HG03196 (cell line): ENCODE results near the gene LAMB3.
A peak's percentile ranks its signal among the peaks of the same experiment; 100 is the strongest.
"Not testable (repeated sequence)": the region's sequence is repeated elsewhere in the genome, so short reads cannot be mapped to it uniquely, and the experiment has no call there.

Experiments
- ATAC-seq: cut with Tn5 transposase; IDR thresholded peaks from one replicate; pipeline ENCODE4 v1.9.1; 2021; ENCODE audit not compliant: unreplicated experiment

The LAMB3 gene

GRCh38 chr1:209652121-209652735 lies at the start of gene LAMB3:
Gene LAMB3, minus strand, starts transcription at chr1:209652425. Its CDS starts 1,481 bp downstream, at chr1:209650944.
- no peak for ATAC-seq

GRCh38 chr1:209700686-209701085 lies 48.5 kb upstream of the LAMB3 start:
- not testable (repeated sequence) for ATAC-seq

GRCh38 chr1:209697126-209697525 lies 44.9 kb upstream of the LAMB3 start:
- ATAC-seq = no peak

GRCh38 chr1:209696673-209697072 lies 44.4 kb upstream of the LAMB3 start:
- ATAC-seq = no peak

- ATAC-seq = peak; percentile 71
Observed at GRCh38 chr1:209692745-209693504, 40.7 kb upstream of the LAMB3 start.

GRCh38 chr1:209692296-209692695 lies 40.1 kb upstream of the LAMB3 start:
- ATAC-seq = no peak

GRCh38 chr1:209691237-209691636 lies 39.0 kb upstream of the LAMB3 start:
- no peak for ATAC-seq

GRCh38 chr1:209689477-209689876 lies 37.3 kb upstream of the LAMB3 start:
- ATAC-seq = no peak

- no peak for ATAC-seq
Observed at GRCh38 chr1:209688746-209689234, 36.6 kb upstream of the LAMB3 start.

- no peak for ATAC-seq
Observed at GRCh38 chr1:209686322-209686721, 34.1 kb upstream of the LAMB3 start.

- peak; percentile 78 for ATAC-seq
Observed at GRCh38 chr1:209685821-209686220, 33.6 kb upstream of the LAMB3 start.

- no peak for ATAC-seq
Observed at GRCh38 chr1:209678981-209679539, 26.8 kb upstream of the LAMB3 start.

- ATAC-seq = no peak
Observed at GRCh38 chr1:209675565-209676154, 23.4 kb upstream of the LAMB3 start.

GRCh38 chr1:209674957-209675564 lies 22.8 kb upstream of the LAMB3 start, which contains the start of gene G0S2:
Gene G0S2, plus strand, starts transcription at chr1:209675412. Its CDS starts 273 bp downstream, at chr1:209675685.
- no peak for ATAC-seq

- ATAC-seq = no peak
Observed at GRCh38 chr1:209673631-209674417, 21.6 kb upstream of the LAMB3 start.

GRCh38 chr1:209672705-209673630 lies 20.7 kb upstream of the LAMB3 start:
- ATAC-seq = peak; percentile 89

- ATAC-seq = no peak
Observed at GRCh38 chr1:209670441-209671082, 18.3 kb upstream of the LAMB3 start.

GRCh38 chr1:209667708-209668107 lies 15.5 kb upstream of the LAMB3 start:
- ATAC-seq = no peak

GRCh38 chr1:209667103-209667502 lies 14.9 kb upstream of the LAMB3 start:
- no peak for ATAC-seq
